ENCODE measurements around the gene PLIN4.

PLIN4 gene

GRCh38 chr19:4507150-4507452 lies 11.2 kb downstream of the PLIN4 start:
- peaks cover 36% of the 10 kb centered on the region for H3K27me3 ChIP-seq (ENCODE audit: insufficient read depth, low read length)
- no peak overlapping the region for H3K27ac ChIP-seq (ENCODE audit: low read length)
- H3K4me3 ChIP-seq (ENCODE audit: low read length), result no peak overlapping the region
- no peak overlapping the region for H3K9ac ChIP-seq (ENCODE audit: low read depth, low read length)
- H3K9me3 ChIP-seq (ENCODE audit: insufficient read depth, low read depth, low read length), result no peaks in the 10 kb centered on the region
- peaks cover 16% of the 10 kb centered on the region for H3K36me3 ChIP-seq (ENCODE audit: insufficient read depth, low read depth, low read length)
- no peaks in the 10 kb centered on the region for H3K4me1 ChIP-seq (ENCODE audit: insufficient read depth, low read length)

- peaks cover 21% of the 10 kb centered on the region for H3K36me3 ChIP-seq (ENCODE audit: insufficient read depth, low read depth, low read length)
Measured at GRCh38 chr19:4506449-4507149, 11.7 kb downstream of the PLIN4 start.

DNA sequence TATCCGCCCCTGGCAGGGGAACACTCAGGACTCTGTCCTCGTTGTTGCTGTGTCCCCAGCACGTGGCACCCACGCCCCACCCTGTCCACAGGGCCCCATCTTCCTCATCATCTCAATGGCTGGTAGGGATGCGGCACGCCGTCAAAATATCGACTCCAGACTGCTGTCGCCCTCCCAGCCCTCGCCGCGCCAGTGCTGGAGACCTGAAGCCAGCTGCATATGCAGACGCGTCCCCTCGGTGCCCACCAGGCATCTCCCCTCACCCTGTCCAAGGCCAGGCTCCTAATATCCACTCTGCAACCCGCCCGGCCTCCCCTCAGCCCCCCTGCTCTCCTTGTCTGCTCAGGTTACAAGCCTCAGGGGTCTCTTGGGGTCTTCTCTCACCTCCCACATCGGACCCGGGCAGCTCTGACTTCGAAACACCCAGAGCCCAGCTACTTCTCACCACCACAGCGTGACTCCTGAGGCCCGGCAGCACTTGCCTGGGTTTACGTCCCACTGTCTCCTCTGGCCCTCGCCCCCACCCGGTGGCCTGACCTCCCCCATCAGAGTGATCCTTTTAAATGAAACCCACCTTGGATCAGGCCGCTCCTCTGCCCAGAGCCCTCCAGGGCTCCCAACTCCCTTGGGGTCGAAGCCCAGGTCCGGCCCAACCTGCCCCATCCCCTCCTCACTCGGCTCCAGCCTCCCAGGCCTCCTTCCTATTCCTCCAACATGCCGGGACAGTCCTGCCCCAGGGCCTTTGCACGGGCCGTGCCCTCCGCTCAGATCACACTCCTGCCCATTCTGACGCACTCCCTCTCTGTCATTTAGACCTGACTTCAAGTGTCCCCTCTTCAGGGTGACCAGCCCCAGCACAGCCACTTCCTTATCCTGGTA lies 12.5 kb downstream of the PLIN4 start:
- H3K4me3 ChIP-seq (ENCODE audit: low read length), result no peak overlapping the region
- H3K27me3 ChIP-seq (ENCODE audit: insufficient read depth, low read length), result peaks cover 23% of the 10 kb centered on the region; the same call in 1 of the 2 replicates
- no peak overlapping the region for H3K27ac ChIP-seq (ENCODE audit: low read length)
- H3K4me1 ChIP-seq (ENCODE audit: insufficient read depth, low read length), result no peaks in the 10 kb centered on the region
- no peaks in the 10 kb centered on the region for H3K9me3 ChIP-seq (ENCODE audit: insufficient read depth, low read depth, low read length)
- peaks cover 27% of the 10 kb centered on the region for H3K36me3 ChIP-seq (ENCODE audit: insufficient read depth, low read depth, low read length)
- no peak overlapping the region for H3K9ac ChIP-seq (ENCODE audit: low read depth, low read length)

More at GRCh38 chr19:4506449-4507149, 11.7 kb downstream of the PLIN4 start:
- Histone ChIP-seq H3K4me1 (ENCODE audit: insufficient read depth, low read length) (no peaks in the 10 kb centered on the region), H3K27ac (ENCODE audit: low read length) (no peak overlapping the region), H3K27me3 (ENCODE audit: insufficient read depth, low read length) (peaks cover 31% of the 10 kb centered on the region), H3K4me3 (ENCODE audit: low read length) (no peak overlapping the region), H3K9me3 (ENCODE audit: insufficient read depth, low read depth, low read length) (no peaks in the 10 kb centered on the region), H3K9ac (ENCODE audit: low read depth, low read length) (no peak overlapping the region)

DNA sequence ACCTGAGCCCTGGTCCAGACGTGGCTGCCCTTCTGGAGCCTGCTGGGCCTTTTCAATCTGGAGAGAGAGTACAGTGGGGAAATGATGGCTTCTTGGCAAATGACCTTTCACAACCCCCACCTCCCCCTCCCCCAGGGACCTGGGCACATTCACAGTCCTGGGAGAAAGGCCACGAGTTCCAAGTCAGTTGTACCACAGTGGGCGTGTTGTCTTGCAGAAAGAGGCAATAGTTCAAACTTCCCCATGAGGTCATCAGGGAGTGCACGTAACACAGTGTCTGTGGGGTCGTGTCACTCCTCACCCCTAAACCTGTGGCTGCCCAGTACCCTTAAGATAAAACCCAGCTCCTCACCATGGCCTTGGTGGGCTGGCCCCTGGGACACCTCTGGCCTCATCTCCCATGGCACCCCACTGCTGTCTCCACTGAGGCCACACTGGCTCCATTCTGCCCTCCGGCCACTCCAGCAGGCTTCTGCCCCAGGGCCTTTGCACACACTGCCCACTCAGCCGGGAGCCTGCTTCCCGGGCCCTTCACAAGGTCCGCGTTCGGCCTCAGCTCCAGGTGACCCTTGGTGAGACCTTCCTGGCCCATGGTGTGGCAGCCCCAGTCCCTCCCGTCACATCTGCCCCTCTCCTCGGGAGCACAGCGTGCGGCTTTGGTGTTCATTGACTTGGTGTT lies 13.3 kb downstream of the PLIN4 start:
- Histone ChIP-seq H3K4me1 (ENCODE audit: insufficient read depth, low read length) (no peaks in the 10 kb centered on the region), H3K27me3 (ENCODE audit: insufficient read depth, low read length) (peaks cover 17% of the 10 kb centered on the region; the same call in 1 of the 2 replicates), H3K27ac (ENCODE audit: low read length) (no peak overlapping the region), H3K9ac (ENCODE audit: low read depth, low read length) (no peak overlapping the region), H3K36me3 (ENCODE audit: insufficient read depth, low read depth, low read length) (peaks cover 29% of the 10 kb centered on the region), H3K9me3 (ENCODE audit: insufficient read depth, low read depth, low read length) (no peaks in the 10 kb centered on the region), H3K4me3 (ENCODE audit: low read length) (no peak overlapping the region)

DNA sequence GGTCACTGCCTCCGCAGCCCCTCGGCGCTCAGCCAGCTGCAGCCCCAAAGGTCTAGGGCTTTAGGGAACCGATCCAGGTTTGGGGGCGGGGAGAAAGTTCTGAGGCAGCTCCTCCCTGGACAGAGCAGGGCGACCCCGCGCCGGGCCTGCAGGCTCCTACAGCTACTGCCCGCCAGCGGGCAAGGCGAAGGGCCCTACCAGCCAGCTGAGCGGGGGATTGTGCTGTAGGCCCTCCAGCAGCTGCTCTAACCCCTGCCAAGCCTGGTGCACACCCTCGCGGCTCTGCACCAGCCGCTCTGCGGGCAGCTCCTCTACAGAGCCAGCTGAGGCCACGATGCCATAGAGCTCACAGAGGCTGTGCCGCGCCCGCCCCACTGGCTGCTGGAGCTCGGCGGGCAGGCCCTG lies 14.0 kb downstream of the PLIN4 start:
- Histone ChIP-seq H3K36me3 (ENCODE audit: insufficient read depth, low read depth, low read length) (peaks cover 29% of the 10 kb centered on the region), H3K9ac (ENCODE audit: low read depth, low read length) (no peak overlapping the region), H3K9me3 (ENCODE audit: insufficient read depth, low read depth, low read length) (no peaks in the 10 kb centered on the region)

DNA sequence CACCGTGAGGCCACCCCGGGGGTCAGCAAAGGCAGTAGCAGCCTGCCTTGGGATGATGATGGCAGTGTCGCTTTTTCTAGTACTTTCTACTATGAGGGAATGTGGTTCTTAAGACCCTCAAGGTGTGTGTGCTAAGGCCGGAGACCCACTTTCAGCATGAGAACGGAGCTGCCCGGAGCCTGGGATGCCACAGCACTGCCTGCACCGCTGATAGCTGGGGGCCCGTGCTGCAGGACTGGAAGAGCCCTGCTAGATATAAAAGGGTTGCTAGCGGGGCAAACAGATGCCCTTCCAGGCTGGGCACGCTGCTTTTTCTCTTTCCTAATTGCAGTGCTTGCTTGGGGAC lies 14.5 kb downstream of the PLIN4 start:
- Histone ChIP-seq H3K27me3 (ENCODE audit: insufficient read depth, low read length) (peaks cover 17% of the 10 kb centered on the region; the same call in 1 of the 2 replicates), H3K27ac (ENCODE audit: low read length) (no peak overlapping the region), H3K4me3 (ENCODE audit: low read length) (no peak overlapping the region), H3K4me1 (ENCODE audit: insufficient read depth, low read length) (no peaks in the 10 kb centered on the region), H3K9ac (ENCODE audit: low read depth, low read length) (no peak overlapping the region), H3K36me3 (ENCODE audit: insufficient read depth, low read depth, low read length) (peaks cover 30% of the 10 kb centered on the region), H3K9me3 (ENCODE audit: insufficient read depth, low read depth, low read length) (no peaks in the 10 kb centered on the region)

More for the DNA sequence above, 14.0 kb downstream of the PLIN4 start:
- H3K27me3 ChIP-seq (ENCODE audit: insufficient read depth, low read length), result peaks cover 17% of the 10 kb centered on the region; the same call in 1 of the 2 replicates
- H3K4me3 ChIP-seq (ENCODE audit: low read length), result no peak overlapping the region
- H3K4me1 ChIP-seq (ENCODE audit: insufficient read depth, low read length), result no peaks in the 10 kb centered on the region
- H3K27ac ChIP-seq (ENCODE audit: low read length), result no peak overlapping the region

GRCh38 chr19:4503132-4503824 lies 15.0 kb downstream of the PLIN4 start:
- Histone ChIP-seq H3K27me3 (ENCODE audit: insufficient read depth, low read length) (peaks cover 17% of the 10 kb centered on the region; the same call in 1 of the 2 replicates), H3K9me3 (ENCODE audit: insufficient read depth, low read depth, low read length) (no peaks in the 10 kb centered on the region), H3K4me3 (ENCODE audit: low read length) (no peak overlapping the region), H3K4me1 (ENCODE audit: insufficient read depth, low read length) (no peaks in the 10 kb centered on the region), H3K27ac (ENCODE audit: low read length) (no peak overlapping the region), H3K9ac (ENCODE audit: low read depth, low read length) (no peak overlapping the region), H3K36me3 (ENCODE audit: insufficient read depth, low read depth, low read length) (peaks cover 35% of the 10 kb centered on the region)

DNA sequence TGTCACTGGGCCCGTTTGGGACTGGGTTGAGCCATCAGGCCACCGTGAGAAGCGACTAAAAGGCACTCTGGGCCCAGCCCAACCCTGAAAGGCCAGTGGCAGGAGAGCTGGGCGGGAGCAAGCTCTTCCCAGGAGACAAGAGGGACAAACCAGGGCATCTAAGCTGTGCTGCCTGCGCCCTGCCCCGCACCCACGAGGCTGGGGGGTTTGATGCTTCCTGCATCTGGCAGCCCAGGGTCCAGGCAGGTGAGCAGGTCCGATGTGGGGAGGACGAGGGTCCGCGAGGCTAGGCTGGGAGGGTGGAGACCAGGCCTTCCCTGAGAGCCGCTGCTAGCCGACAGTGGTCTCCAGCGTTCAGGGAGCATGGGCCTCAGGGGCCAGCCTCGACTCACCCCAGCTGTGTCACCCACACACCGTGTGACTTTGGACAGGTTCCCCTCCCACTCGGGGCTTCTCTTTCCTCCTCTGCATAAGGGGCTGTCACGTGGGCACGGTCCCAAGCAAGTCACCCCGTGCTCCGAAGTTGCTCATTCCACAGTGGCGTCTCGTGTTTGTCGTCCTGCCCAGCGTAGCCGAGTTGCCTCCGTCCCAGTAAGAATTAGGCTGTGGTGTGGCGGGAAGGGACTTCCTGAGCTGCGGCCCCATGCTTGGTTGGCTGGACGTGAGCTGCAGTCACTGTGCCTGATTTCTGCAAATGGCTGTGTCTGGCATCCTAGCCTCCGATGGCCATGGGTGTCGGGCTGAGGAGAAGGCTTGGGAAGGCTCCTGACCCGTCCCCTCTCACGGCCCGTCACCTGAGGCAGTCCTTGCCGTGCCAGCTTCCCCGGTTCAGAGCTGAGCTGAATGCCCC lies 15.8 kb downstream of the PLIN4 start:
- H3K4me3 ChIP-seq (ENCODE audit: low read length), result no peak overlapping the region
- H3K4me1 ChIP-seq (ENCODE audit: insufficient read depth, low read length), result no peaks in the 10 kb centered on the region
- H3K9me3 ChIP-seq (ENCODE audit: insufficient read depth, low read depth, low read length), result no peaks in the 10 kb centered on the region
- peaks cover 43% of the 10 kb centered on the region for H3K36me3 ChIP-seq (ENCODE audit: insufficient read depth, low read depth, low read length)
- H3K27ac ChIP-seq (ENCODE audit: low read length), result no peak overlapping the region
- H3K27me3 ChIP-seq (ENCODE audit: insufficient read depth, low read length), result peaks cover 11% of the 10 kb centered on the region; the same call in 1 of the 2 replicates
- H3K9ac ChIP-seq (ENCODE audit: low read depth, low read length), result no peak overlapping the region

- Histone ChIP-seq H3K4me3 (ENCODE audit: low read length) (no peak overlapping the region), H3K9me3 (ENCODE audit: insufficient read depth, low read depth, low read length) (no peaks in the 10 kb centered on the region), H3K4me1 (ENCODE audit: insufficient read depth, low read length) (no peaks in the 10 kb centered on the region), H3K27me3 (ENCODE audit: insufficient read depth, low read length) (peaks cover 4% of the 10 kb centered on the region; the same call in 1 of the 2 replicates), H3K9ac (ENCODE audit: low read depth, low read length) (no peak overlapping the region), H3K36me3 (ENCODE audit: insufficient read depth, low read depth, low read length) (peaks cover 47% of the 10 kb centered on the region), H3K27ac (ENCODE audit: low read length) (no peak overlapping the region)
Measured at GRCh38 chr19:4501691-4502090, 16.6 kb downstream of the PLIN4 start.

DNA sequence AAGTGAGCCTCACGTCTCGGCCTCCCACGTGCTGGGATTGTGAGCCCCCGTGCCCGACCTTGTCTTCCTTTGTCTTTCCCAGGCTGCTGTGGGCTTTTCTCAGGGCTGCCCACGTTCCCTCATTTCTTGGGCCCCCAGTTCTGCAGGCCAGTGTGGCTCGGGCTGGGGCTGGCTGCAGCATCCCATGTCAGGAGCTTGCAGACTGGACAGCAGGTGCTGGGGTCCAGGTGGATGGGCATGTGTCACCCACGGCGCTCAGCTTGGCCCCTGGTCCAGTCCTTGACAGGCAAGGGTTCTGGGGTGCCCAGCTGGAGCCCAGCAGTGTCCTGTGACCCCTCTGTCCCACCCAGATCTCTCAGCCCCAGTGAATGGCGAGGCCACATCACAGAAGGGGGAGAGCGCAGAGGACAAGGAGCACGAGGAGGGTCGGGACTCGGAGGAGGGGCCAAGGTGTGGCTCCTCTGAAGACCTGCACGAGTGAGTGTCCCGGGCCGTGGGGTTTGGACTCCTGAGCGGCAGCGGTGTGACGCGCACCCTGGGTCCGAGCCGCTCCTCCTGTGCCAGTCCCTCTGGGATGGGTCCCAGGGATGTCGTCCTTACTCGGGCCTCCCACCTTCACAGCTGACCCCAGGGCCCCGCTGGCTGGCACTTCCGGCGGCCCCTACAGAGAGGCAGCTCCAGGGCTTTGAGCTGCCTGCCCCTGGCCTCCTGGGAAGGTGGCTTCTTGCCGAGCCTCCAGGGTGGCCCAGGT lies 17.3 kb downstream of the PLIN4 start:
- Histone ChIP-seq H3K9me3 (ENCODE audit: insufficient read depth, low read depth, low read length) (no peaks in the 10 kb centered on the region), H3K4me3 (ENCODE audit: low read length) (no peak overlapping the region), H3K4me1 (ENCODE audit: insufficient read depth, low read length) (no peaks in the 10 kb centered on the region), H3K36me3 (ENCODE audit: insufficient read depth, low read depth, low read length) (peaks cover 54% of the 10 kb centered on the region), H3K27me3 (ENCODE audit: insufficient read depth, low read length) (no peaks in the 10 kb centered on the region), H3K9ac (ENCODE audit: low read depth, low read length) (no peak overlapping the region), H3K27ac (ENCODE audit: low read length) (no peak overlapping the region)
